Neural progenitor cell (in vitro differentiated cells): ENCODE results near the gene LZTS2. TPM values are rescaled to one million over a fixed set of nuclear protein-coding genes. Genes with fewer than 3 reads are reported as not detected.
A peak's percentile ranks its signal among the peaks of the same experiment; 100 is the strongest.

ENCODE experiments used
- DNase-seq: peaks from one replicate; pipeline ENCODE4 v3.0.0-alpha.2; 2016; ENCODE audit warnings: low spot score
- H2AFZ ChIP-seq: fragments of 200-600 bp; sonication (generic); replicated peaks from 2 replicates; pipeline ENCODE4 v1.6.1; 2016; ENCODE audit warnings: antibody characterized with exemption
- H3F3A ChIP-seq: fragments of 200-600 bp; sonication (generic); 2 replicates; pipeline ENCODE4 v1.6.1; 2016; ENCODE audit warnings: antibody characterized with exemption, low read depth
- H3K27ac ChIP-seq: fragments of 200-600 bp; sonication (generic); 2 replicates; pipeline ENCODE4 v1.5.1; 2016; ENCODE audit warnings: mild to moderate bottlenecking
- H3K27me3 ChIP-seq: fragments of 200-600 bp; sonication (generic); 2 replicates; pipeline ENCODE4 v1.6.1; 2016; ENCODE audit warnings: mild to moderate bottlenecking, moderate library complexity
- H3K36me3 ChIP-seq: fragments of 200-600 bp; sonication (generic); 2 replicates; pipeline ENCODE4 v1.5.1; 2016
- H3K4me1 ChIP-seq: fragments of 200-600 bp; sonication (generic); 2 replicates; pipeline ENCODE4 v1.6.1; 2016; ENCODE audit warnings: mixed run types
- H3K4me2 ChIP-seq: fragments of 200-600 bp; sonication (generic); 2 replicates; pipeline ENCODE4 v1.6.1; 2016
- H3K4me3 ChIP-seq: fragments of 200-600 bp; sonication (generic); 2 replicates; pipeline ENCODE4 v1.5.1; 2016
- H3K79me2 ChIP-seq: fragments of 200-600 bp; sonication (generic); 2 replicates; pipeline ENCODE4 v1.6.1; 2016; ENCODE audit warnings: low read depth
- H3K9ac ChIP-seq: fragments of 200-600 bp; sonication (generic); 2 replicates; pipeline ENCODE4 v1.6.1; 2016
- H3K9me3 ChIP-seq: fragments of 200-600 bp; sonication (generic); 2 replicates; pipeline ENCODE4 v1.5.1; 2016; ENCODE audit warnings: low read depth
- H4K20me1 ChIP-seq: fragments of 200-600 bp; sonication (generic); 2 replicates; pipeline ENCODE4 v1.6.1; 2016; ENCODE audit warnings: low read depth
- H3K27ac Mint-ChIP-seq: 3 replicates; pipeline ENCODE4 v1.8.0; 2021; ENCODE audit warnings: mixed read lengths
- H3K27me3 Mint-ChIP-seq: 2 replicates; pipeline ENCODE4 v1.8.0; 2022; ENCODE audit warnings: low read depth, mild to moderate bottlenecking, inconsistent platforms, moderate library complexity, mixed read lengths; ENCODE audit not compliant: insufficient read depth
- H3K36me3 Mint-ChIP-seq: 3 replicates; pipeline ENCODE4 v1.8.0; 2021; ENCODE audit warnings: mixed read lengths
- H3K4me1 Mint-ChIP-seq: 3 replicates; pipeline ENCODE4 v1.8.0; 2021; ENCODE audit warnings: mixed read lengths
- H3K4me3 Mint-ChIP-seq: 3 replicates; pipeline ENCODE4 v1.8.0; 2021; ENCODE audit warnings: mild to moderate bottlenecking, moderate library complexity, mixed read lengths
- H3K9me3 Mint-ChIP-seq: 3 replicates; pipeline ENCODE4 v1.8.0; 2020; ENCODE audit warnings: mixed read lengths
- EZH2 ChIP-seq: fragments of 200-600 bp; sonication (generic); IDR thresholded peaks from 2 replicates; pipeline ENCODE4 v1.6.1; 2017; ENCODE audit warnings: antibody characterized with exemption, mild to moderate bottlenecking, moderate library complexity
- EZH2phosphoT487 ChIP-seq: fragments of 200-600 bp; sonication (generic); IDR thresholded peaks from 2 replicates; pipeline ENCODE4 v1.6.1; 2017; ENCODE audit warnings: antibody characterized with exemption
- total RNA-seq: library from RNA; depleted of rRNA; stranded (reverse); fragments of >200 nt; gene quantifications from 2 replicates; pipeline ENCODE4 v1.2.3, GENCODE V29; 2015; ENCODE audit warnings: low replicate concordance
- TF ChIP-seq, protein P1 (sequence below): fragments of 200-600 bp; sonication (generic); IDR thresholded peaks from 2 replicates; pipeline ENCODE4 v1.5.1; 2017; ENCODE audit warnings: antibody characterized with exemption, mild to moderate bottlenecking

The LZTS2 gene
- total RNA-seq, 1 donor from 2014 or later, result 34.7 TPM

GRCh38 chr10:100986952-100987684, 12.5 kb upstream of the LZTS2 start, which contains the start of the genes MRPL43 and TWNK:
TSS of gene MRPL43 (minus strand) at chr10:100987497. CDS start at chr10:100987443, 54 bp downstream.
TSS of gene TWNK (plus strand) at chr10:100987543. CDS start at chr10:100988211, 668 bp downstream.
- Mint-ChIP-seq H3K4me3 (peak within 1 kb of the TSS; percentile 98), H3K36me3 (peaks cover 19% of the 10 kb centered on the region), H3K27ac (peak within 1 kb of the TSS; percentile 65), H3K4me1 (peaks cover 14% of the 10 kb centered on the region), H3K9me3 (no peaks in the 10 kb centered on the region), H3K27me3 (peaks cover 10% of the 10 kb centered on the region)
- Histone ChIP-seq H3F3A (peaks cover 5% of the 10 kb centered on the region), H2AFZ (peak within 1 kb of the TSS; percentile 92), H3K9ac (peak within 1 kb of the TSS; percentile 84), H3K27me3 (no peaks in the 10 kb centered on the region), H3K9me3 (no peaks in the 10 kb centered on the region), H3K4me2 (peak within 1 kb of the TSS; percentile 89), H3K4me1 (peaks cover 14% of the 10 kb centered on the region), H4K20me1 (peaks cover 16% of the 10 kb centered on the region), H3K27ac (peak within 1 kb of the TSS; percentile 14), H3K36me3 (no peaks in the 10 kb centered on the region), H3K79me2 (peaks cover 51% of the 10 kb centered on the region), H3K4me3 (peak within 1 kb of the TSS; percentile 96)
- TF ChIP-seq EZH2phosphoT487 (peak; percentile 42), EZH2 (peak; percentile 71)
- TF ChIP-seq, protein P1, sequence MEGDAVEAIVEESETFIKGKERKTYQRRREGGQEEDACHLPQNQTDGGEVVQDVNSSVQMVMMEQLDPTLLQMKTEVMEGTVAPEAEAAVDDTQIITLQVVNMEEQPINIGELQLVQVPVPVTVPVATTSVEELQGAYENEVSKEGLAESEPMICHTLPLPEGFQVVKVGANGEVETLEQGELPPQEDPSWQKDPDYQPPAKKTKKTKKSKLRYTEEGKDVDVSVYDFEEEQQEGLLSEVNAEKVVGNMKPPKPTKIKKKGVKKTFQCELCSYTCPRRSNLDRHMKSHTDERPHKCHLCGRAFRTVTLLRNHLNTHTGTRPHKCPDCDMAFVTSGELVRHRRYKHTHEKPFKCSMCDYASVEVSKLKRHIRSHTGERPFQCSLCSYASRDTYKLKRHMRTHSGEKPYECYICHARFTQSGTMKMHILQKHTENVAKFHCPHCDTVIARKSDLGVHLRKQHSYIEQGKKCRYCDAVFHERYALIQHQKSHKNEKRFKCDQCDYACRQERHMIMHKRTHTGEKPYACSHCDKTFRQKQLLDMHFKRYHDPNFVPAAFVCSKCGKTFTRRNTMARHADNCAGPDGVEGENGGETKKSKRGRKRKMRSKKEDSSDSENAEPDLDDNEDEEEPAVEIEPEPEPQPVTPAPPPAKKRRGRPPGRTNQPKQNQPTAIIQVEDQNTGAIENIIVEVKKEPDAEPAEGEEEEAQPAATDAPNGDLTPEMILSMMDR, result no peak
- peak; percentile 93 for DNase-seq

DNA sequence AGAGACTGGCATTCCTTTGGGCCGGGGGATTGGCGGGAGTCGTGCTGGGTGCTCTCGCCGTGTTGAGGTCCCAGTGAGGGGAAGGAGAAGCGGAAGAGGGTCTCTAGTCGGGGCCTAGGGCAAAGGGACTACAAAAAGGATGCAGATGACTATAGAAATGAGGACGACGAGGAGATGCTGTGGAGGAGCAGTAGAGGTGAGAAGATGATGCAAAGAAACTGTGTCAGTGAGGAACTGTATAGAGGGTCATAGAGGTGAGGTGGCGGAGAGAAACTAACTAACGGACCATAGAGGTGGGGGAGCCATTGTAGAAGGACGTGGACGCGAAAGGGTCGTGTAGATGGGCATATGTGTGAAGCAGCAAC, 11.9 kb upstream of the LZTS2 start:
- Histone ChIP-seq H3K27ac (no peak overlapping the region), H3K36me3 (no peaks in the 10 kb centered on the region), H2AFZ (peak overlapping the region; percentile 92), H3K79me2 (peaks cover 51% of the 10 kb centered on the region), H3K4me2 (peak overlapping the region; percentile 89), H3K9me3 (no peaks in the 10 kb centered on the region), H3K4me1 (peaks cover 14% of the 10 kb centered on the region), H3K9ac (peak overlapping the region; percentile 84), H4K20me1 (peaks cover 16% of the 10 kb centered on the region), H3K27me3 (no peaks in the 10 kb centered on the region), H3K4me3 (peak overlapping the region; percentile 96), H3F3A (peaks cover 5% of the 10 kb centered on the region)
- Mint-ChIP-seq H3K27me3 (peaks cover 8% of the 10 kb centered on the region), H3K36me3 (peaks cover 15% of the 10 kb centered on the region), H3K4me3 (peak overlapping the region; percentile 98), H3K27ac (peak overlapping the region; percentile 2), H3K9me3 (no peaks in the 10 kb centered on the region), H3K4me1 (peaks cover 14% of the 10 kb centered on the region)
- TF ChIP-seq EZH2, result peak; percentile 4
- TF ChIP-seq, protein P1, result no peak
- no peak for DNase-seq

DNA sequence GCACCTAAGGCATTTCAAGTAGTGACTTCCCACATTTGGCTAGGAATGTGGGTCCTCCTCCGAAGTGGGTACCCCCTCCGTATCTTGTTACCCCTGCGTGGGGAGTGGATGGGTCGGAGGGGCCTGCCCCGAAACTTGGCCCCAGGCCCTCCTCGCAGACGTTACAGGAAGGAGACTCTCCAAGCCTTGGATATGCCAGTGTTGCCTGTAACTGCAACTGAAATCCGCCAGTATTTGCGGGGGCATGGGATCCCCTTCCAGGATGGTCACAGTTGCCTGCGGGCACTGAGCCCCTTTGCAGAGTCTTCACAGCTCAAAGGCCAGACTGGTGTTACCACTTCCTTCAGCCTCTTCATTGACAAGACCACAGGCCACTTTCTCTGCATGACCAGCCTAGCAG, 11.4 kb upstream of the LZTS2 start:
- TF ChIP-seq, protein P1, result no peak
- TF ChIP-seq EZH2phosphoT487 (no peak), EZH2 (no peak)
- Histone ChIP-seq H3K4me1 (peaks cover 14% of the 10 kb centered on the region), H3F3A (peaks cover 5% of the 10 kb centered on the region), H3K27ac (no peak overlapping the region), H3K27me3 (no peaks in the 10 kb centered on the region), H3K36me3 (no peaks in the 10 kb centered on the region), H3K9me3 (no peaks in the 10 kb centered on the region), H3K4me2 (peak overlapping the region; percentile 89), H3K79me2 (peaks cover 51% of the 10 kb centered on the region), H3K9ac (peak overlapping the region; percentile 84), H4K20me1 (peaks cover 16% of the 10 kb centered on the region), H2AFZ (no peak overlapping the region), H3K4me3 (peak overlapping the region; percentile 96)
- peak overlapping the region; percentile 98 for H3K4me3 Mint-ChIP-seq
- peaks cover 7% of the 10 kb centered on the region for H3K27me3 Mint-ChIP-seq
- H3K36me3 Mint-ChIP-seq, result peaks cover 12% of the 10 kb centered on the region
- no peak for DNase-seq
- H3K4me1 Mint-ChIP-seq, result peaks cover 14% of the 10 kb centered on the region
- H3K27ac Mint-ChIP-seq, result no peak overlapping the region
- H3K9me3 Mint-ChIP-seq, result no peaks in the 10 kb centered on the region
